COLO668 (cell line): ENCODE results near the gene OR4D10.
A peak's percentile ranks its signal among the peaks of the same experiment; 100 is the strongest.
"Not testable (repeated sequence)": the region's sequence is repeated elsewhere in the genome, so short reads cannot be mapped to it uniquely, and the experiment has no call there.

Source experiments
- DNase-seq: peaks from one replicate; lab custom pipeline; 2025; ENCODE audit not compliant: unreplicated experiment; lab: John Stamatoyannopoulos, UW

The OR4D10 gene

GRCh38 chr11:59473015-59473414, at the start of gene OR4D10:
Gene OR4D10, plus strand, starts transcription at chr11:59473315. Its CDS starts 4,115 bp downstream, at chr11:59477430.
- DNase-seq: no peak

- no peak for DNase-seq
These were observed 49.3 kb upstream of the OR4D10 start for GRCh38 chr11:59423835-59424234.

GRCh38 chr11:59425131-59425530, 48.0 kb upstream of the OR4D10 start:
- no peak for DNase-seq

- no peak for DNase-seq
These were observed 46.6 kb upstream of the OR4D10 start, which contains the start of gene OR5A2 for GRCh38 chr11:59426361-59427067. Gene OR5A2, minus strand, starts transcription at chr11:59426413. Its CDS starts 3,460 bp downstream, at chr11:59422953.

- DNase-seq: no peak
These were observed 46.1 kb upstream of the OR4D10 start for GRCh38 chr11:59427068-59427382.

GRCh38 chr11:59429924-59430516, 43.1 kb upstream of the OR4D10 start:
- DNase-seq: peak; percentile 25

- DNase-seq: no peak
These were observed 36.9 kb upstream of the OR4D10 start, which contains the start of gene OR5A1 for GRCh38 chr11:59436169-59436568. Gene OR5A1, plus strand, starts transcription at chr11:59436469. Its CDS starts 6,700 bp downstream, at chr11:59443169.

GRCh38 chr11:59437770-59438169, 35.3 kb upstream of the OR4D10 start:
- no peak for DNase-seq

GRCh38 chr11:59445624-59446023, 27.5 kb upstream of the OR4D10 start:
- not testable (repeated sequence) for DNase-seq

- DNase-seq: no peak
These were observed 24.6 kb upstream of the OR4D10 start for GRCh38 chr11:59448484-59448883.

- DNase-seq: no peak
These were observed 16.5 kb upstream of the OR4D10 start, which contains the start of gene OR4D6 for GRCh38 chr11:59456661-59457060. Gene OR4D6, plus strand, starts transcription at chr11:59456961. Its CDS starts 0 bp downstream, at chr11:59456961.

GRCh38 chr11:59459916-59460315, 13.2 kb upstream of the OR4D10 start:
- DNase-seq: no peak

- no peak for DNase-seq
These were observed 9.9 kb upstream of the OR4D10 start for GRCh38 chr11:59463190-59463641.

- no peak for DNase-seq
These were observed 2.1 kb downstream of the OR4D10 start for GRCh38 chr11:59475176-59475575.

GRCh38 chr11:59479906-59480305, 6.8 kb downstream of the OR4D10 start:
- DNase-seq: no peak

GRCh38 chr11:59480359-59480758, 7.2 kb downstream of the OR4D10 start:
- no peak for DNase-seq

- DNase-seq: no peak
These were observed 28.8 kb downstream of the OR4D10 start for GRCh38 chr11:59501931-59502330.

GRCh38 chr11:59503276-59503675, 30.2 kb downstream of the OR4D10 start, which contains the start of gene OR4D11:
Gene OR4D11, plus strand, starts transcription at chr11:59503576. Its CDS starts 0 bp downstream, at chr11:59503576.
- DNase-seq: no peak

GRCh38 chr11:59510941-59511589, 38.0 kb downstream of the OR4D10 start, which contains the start of gene OR4D9:
Gene OR4D9, plus strand, starts transcription at chr11:59511539. Its CDS starts 3,374 bp downstream, at chr11:59514913.
- no peak for DNase-seq

- no peak for DNase-seq
These were observed 38.6 kb downstream of the OR4D10 start for GRCh38 chr11:59511675-59512074.

- DNase-seq: not testable (repeated sequence)
These were observed 47.0 kb downstream of the OR4D10 start for GRCh38 chr11:59520139-59520538.

- no peak for DNase-seq
These were observed 47.6 kb downstream of the OR4D10 start for GRCh38 chr11:59520741-59521140.
